IPS-20b (cell line): ENCODE results near the gene FAM114A1.
"Not testable (repeated sequence)": the region's sequence is repeated elsewhere in the genome, so short reads cannot be mapped to it uniquely, and the experiment has no call there.

ENCODE experiments used
- H3K27ac ChIP-seq: one replicate; pipeline ENCODE4 v1.5.1; 2013; ENCODE audit warnings: low read length
- H3K27me3 ChIP-seq: 2 replicates; pipeline ENCODE4 v1.6.1; 2013; ENCODE audit warnings: mild to moderate bottlenecking, low read length, inconsistent platforms; ENCODE audit not compliant: insufficient read depth
- H3K36me3 ChIP-seq: 2 replicates; pipeline ENCODE4 v1.6.1; 2013; ENCODE audit warnings: low read depth, mild to moderate bottlenecking, inconsistent platforms, low read length, moderate library complexity; ENCODE audit not compliant: insufficient read depth
- H3K4me1 ChIP-seq: 2 replicates; pipeline ENCODE4 v1.6.1; 2013; ENCODE audit warnings: mild to moderate bottlenecking, control low read depth, inconsistent platforms, low read length, moderate library complexity; ENCODE audit not compliant: insufficient read depth
- H3K4me3 ChIP-seq: 2 replicates; pipeline ENCODE4 v1.5.1; 2013; ENCODE audit warnings: mild to moderate bottlenecking, low read length, inconsistent platforms
- H3K9ac ChIP-seq: 2 replicates; pipeline ENCODE4 v1.6.1; 2013; ENCODE audit warnings: low read depth, mild to moderate bottlenecking, inconsistent platforms, low read length, moderate library complexity
- H3K9me3 ChIP-seq: 2 replicates; pipeline ENCODE4 v1.6.1; 2013; ENCODE audit warnings: mild to moderate bottlenecking, low read depth, low read length, inconsistent platforms; ENCODE audit not compliant: insufficient read depth

Gene FAM114A1

GRCh38 chr4:38979511-38980230 is 112.1 kb downstream of the FAM114A1 start:
- no peaks in the 10 kb centered on the region for H3K27me3 ChIP-seq
- H3K9me3 ChIP-seq = no peaks in the 10 kb centered on the region
- H3K27ac ChIP-seq = no peak overlapping the region
- H3K4me3 ChIP-seq = no peak overlapping the region
- H3K9ac ChIP-seq = no peak overlapping the region
- no peaks in the 10 kb centered on the region for H3K36me3 ChIP-seq
- H3K4me1 ChIP-seq = no peaks in the 10 kb centered on the region

- Histone ChIP-seq H3K36me3 (no peaks in the 10 kb centered on the region), H3K4me1 (no peaks in the 10 kb centered on the region; the same call in 1 of the 2 replicates), H3K9ac (no peak overlapping the region), H3K9me3 (no peaks in the 10 kb centered on the region), H3K4me3 (no peak overlapping the region), H3K27me3 (no peaks in the 10 kb centered on the region), H3K27ac (no peak overlapping the region)
These were observed 113.5 kb downstream of the FAM114A1 start for GRCh38 chr4:38980903-38981676.

GRCh38 chr4:38982361-38983095 is 114.9 kb downstream of the FAM114A1 start:
- H3K4me3 ChIP-seq = no peak overlapping the region
- H3K4me1 ChIP-seq = no peaks in the 10 kb centered on the region; the same call in 1 of the 2 replicates
- H3K36me3 ChIP-seq = no peaks in the 10 kb centered on the region
- H3K27me3 ChIP-seq = no peaks in the 10 kb centered on the region
- no peaks in the 10 kb centered on the region for H3K9me3 ChIP-seq
- H3K9ac ChIP-seq = no peak overlapping the region
- H3K27ac ChIP-seq = no peak overlapping the region

- H3K36me3 ChIP-seq = no peaks in the 10 kb centered on the region
- H3K4me1 ChIP-seq = no peaks in the 10 kb centered on the region; the same call in 1 of the 2 replicates
- no peak overlapping the region for H3K9ac ChIP-seq
- H3K27me3 ChIP-seq = no peaks in the 10 kb centered on the region
- no peak overlapping the region for H3K27ac ChIP-seq
- no peak overlapping the region for H3K4me3 ChIP-seq
- H3K9me3 ChIP-seq = no peaks in the 10 kb centered on the region
These were observed 115.7 kb downstream of the FAM114A1 start for GRCh38 chr4:38983291-38983690.

GRCh38 chr4:38983787-38984598 is 116.4 kb downstream of the FAM114A1 start:
- no peaks in the 10 kb centered on the region for H3K27me3 ChIP-seq
- H3K9ac ChIP-seq = no peak overlapping the region
- H3K4me3 ChIP-seq = no peak overlapping the region
- no peaks in the 10 kb centered on the region for H3K9me3 ChIP-seq
- no peaks in the 10 kb centered on the region for H3K36me3 ChIP-seq
- H3K4me1 ChIP-seq = no peaks in the 10 kb centered on the region; the same call in 1 of the 2 replicates
- no peak overlapping the region for H3K27ac ChIP-seq

- Histone ChIP-seq H3K27ac (no peak overlapping the region), H3K4me3 (no peak overlapping the region), H3K27me3 (no peaks in the 10 kb centered on the region), H3K36me3 (no peaks in the 10 kb centered on the region), H3K4me1 (no peaks in the 10 kb centered on the region; the same call in 1 of the 2 replicates), H3K9ac (no peak overlapping the region), H3K9me3 (no peaks in the 10 kb centered on the region)
These were observed 117.9 kb downstream of the FAM114A1 start for GRCh38 chr4:38985410-38986100.

GRCh38 chr4:38987491-38987890 is 119.9 kb downstream of the FAM114A1 start:
- Histone ChIP-seq H3K4me1 (no peaks in the 10 kb centered on the region; the same call in 1 of the 2 replicates), H3K27me3 (no peaks in the 10 kb centered on the region), H3K9me3 (no peaks in the 10 kb centered on the region), H3K4me3 (no peak overlapping the region), H3K9ac (no peak overlapping the region), H3K27ac (no peak overlapping the region), H3K36me3 (no peaks in the 10 kb centered on the region)

- not testable (repeated sequence) for H3K4me1 ChIP-seq, H3K27me3 ChIP-seq, H3K4me3 ChIP-seq, H3K27ac ChIP-seq, H3K9ac ChIP-seq, H3K9me3 ChIP-seq, H3K36me3 ChIP-seq
These were observed 120.7 kb downstream of the FAM114A1 start for GRCh38 chr4:38988353-38988752.

DNA sequence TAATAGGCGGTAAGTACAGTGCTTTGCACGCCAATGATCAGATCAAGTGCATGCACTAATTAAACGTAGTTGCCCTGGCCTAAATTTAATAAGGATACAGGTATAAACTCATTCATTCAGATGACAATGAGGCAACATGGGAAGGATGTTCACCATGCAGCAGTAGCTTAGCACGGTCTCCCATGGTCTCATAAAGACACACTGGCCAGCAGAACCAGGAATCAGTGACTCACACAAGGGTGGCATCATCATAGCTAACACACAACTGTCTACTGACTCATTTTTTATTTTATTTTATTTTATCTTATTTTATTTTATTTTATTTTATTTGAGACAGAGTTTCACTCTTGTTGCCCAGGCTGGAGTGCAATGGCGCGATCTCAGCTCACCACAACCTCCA is 121.9 kb downstream of the FAM114A1 start:
- H3K27ac ChIP-seq = no peak overlapping the region
- H3K27me3 ChIP-seq = no peaks in the 10 kb centered on the region
- no peak overlapping the region for H3K9ac ChIP-seq
- H3K4me1 ChIP-seq = no peaks in the 10 kb centered on the region; the same call in 1 of the 2 replicates
- H3K9me3 ChIP-seq = no peaks in the 10 kb centered on the region
- no peak overlapping the region for H3K4me3 ChIP-seq
- H3K36me3 ChIP-seq = no peaks in the 10 kb centered on the region

DNA sequence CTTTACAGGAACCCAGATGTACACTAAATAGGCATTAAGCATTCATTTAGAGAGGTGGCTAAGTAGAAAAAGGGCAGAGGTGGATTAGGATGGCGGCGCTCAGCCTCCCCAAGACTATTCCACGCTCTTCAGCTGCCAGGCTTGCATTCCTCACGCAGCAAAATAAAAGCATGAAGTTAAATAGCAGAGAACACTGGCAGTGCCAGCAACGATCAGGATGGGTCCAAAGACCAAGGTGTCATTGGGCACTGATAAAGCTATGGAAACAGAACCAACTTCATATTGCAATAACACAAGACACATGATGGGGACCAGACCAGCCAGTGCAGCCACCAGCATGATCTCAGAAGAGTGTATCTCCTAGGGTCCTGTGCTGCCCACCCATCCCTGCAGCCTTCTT is 122.6 kb downstream of the FAM114A1 start:
- H3K4me1 ChIP-seq = no peaks in the 10 kb centered on the region; the same call in 1 of the 2 replicates
- no peak overlapping the region for H3K4me3 ChIP-seq
- no peaks in the 10 kb centered on the region for H3K36me3 ChIP-seq

More for the DNA sequence above, 122.6 kb downstream of the FAM114A1 start:
- no peak overlapping the region for H3K27ac ChIP-seq
- no peak overlapping the region for H3K9ac ChIP-seq
- H3K27me3 ChIP-seq = no peaks in the 10 kb centered on the region
- H3K9me3 ChIP-seq = no peaks in the 10 kb centered on the region
